Midbrain (tissue), 1 donor: ENCODE results near the gene LTBP4.
"Not testable (repeated sequence)": the region's sequence is repeated elsewhere in the genome, so short reads cannot be mapped to it uniquely, and the experiment has no call there.

Experiments used
- DNase-seq: peaks from one replicate; lab custom pipeline; 2025; lab: John Stamatoyannopoulos, UW

The LTBP4 gene, protein sequence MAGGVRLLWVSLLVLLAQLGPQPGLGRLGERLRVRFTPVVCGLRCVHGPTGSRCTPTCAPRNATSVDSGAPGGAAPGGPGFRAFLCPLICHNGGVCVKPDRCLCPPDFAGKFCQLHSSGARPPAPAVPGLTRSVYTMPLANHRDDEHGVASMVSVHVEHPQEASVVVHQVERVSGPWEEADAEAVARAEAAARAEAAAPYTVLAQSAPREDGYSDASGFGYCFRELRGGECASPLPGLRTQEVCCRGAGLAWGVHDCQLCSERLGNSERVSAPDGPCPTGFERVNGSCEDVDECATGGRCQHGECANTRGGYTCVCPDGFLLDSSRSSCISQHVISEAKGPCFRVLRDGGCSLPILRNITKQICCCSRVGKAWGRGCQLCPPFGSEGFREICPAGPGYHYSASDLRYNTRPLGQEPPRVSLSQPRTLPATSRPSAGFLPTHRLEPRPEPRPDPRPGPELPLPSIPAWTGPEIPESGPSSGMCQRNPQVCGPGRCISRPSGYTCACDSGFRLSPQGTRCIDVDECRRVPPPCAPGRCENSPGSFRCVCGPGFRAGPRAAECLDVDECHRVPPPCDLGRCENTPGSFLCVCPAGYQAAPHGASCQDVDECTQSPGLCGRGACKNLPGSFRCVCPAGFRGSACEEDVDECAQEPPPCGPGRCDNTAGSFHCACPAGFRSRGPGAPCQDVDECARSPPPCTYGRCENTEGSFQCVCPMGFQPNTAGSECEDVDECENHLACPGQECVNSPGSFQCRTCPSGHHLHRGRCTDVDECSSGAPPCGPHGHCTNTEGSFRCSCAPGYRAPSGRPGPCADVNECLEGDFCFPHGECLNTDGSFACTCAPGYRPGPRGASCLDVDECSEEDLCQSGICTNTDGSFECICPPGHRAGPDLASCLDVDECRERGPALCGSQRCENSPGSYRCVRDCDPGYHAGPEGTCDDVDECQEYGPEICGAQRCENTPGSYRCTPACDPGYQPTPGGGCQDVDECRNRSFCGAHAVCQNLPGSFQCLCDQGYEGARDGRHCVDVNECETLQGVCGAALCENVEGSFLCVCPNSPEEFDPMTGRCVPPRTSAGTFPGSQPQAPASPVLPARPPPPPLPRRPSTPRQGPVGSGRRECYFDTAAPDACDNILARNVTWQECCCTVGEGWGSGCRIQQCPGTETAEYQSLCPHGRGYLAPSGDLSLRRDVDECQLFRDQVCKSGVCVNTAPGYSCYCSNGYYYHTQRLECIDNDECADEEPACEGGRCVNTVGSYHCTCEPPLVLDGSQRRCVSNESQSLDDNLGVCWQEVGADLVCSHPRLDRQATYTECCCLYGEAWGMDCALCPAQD (N-terminal part only)

DNA sequence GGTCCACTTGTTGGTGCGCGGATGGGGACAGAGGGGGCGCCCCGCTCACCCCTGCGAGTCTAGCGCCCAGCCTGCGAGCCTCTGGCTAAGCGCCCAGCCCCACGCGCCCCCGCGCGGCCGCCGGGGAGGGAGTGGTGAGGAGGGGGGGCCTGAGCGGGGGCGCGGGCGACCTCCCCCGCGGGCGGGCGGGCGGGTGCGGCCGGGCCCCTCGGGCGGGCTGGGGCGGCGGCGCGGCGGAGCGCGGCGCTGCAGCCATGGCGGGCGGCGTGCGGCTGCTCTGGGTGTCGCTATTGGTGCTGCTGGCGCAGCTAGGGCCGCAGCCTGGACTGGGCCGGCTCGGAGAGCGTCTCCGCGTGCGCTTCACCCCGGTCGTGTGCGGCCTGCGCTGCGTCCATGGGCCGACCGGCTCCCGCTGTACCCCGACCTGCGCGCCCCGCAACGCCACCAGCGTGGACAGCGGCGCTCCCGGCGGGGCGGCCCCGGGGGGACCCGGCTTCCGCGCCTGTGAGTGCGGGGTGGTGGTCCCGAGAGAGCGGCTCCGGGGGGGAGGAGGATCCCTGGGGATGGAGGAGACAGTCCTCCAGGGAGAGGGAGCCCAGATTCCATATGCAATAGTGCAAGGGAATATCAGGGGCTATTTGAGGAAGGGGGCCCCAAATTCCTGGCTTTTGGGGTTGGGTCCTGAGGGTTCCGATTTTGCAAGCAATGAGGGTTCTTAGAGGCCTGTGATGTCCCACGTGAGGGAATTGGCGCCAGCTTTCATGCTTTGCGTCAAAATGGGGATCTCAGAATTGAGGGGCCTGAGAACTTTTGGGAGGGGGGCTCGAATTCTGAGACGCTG, at the start of gene LTBP4:
TSS of gene LTBP4 (plus strand) at position 236 of the 841 bp plus-strand sequence. CDS start at position 255, 19 bp downstream.
- peak; percentile 18 for DNase-seq

GRCh38 chr19:40552848-40553247, 48.3 kb upstream of the LTBP4 start:
- no peak for DNase-seq

- no peak for DNase-seq
Observed at GRCh38 chr19:40553885-40554857, 47.0 kb upstream of the LTBP4 start.

- DNase-seq: no peak
Observed at GRCh38 chr19:40555978-40556689, 45.0 kb upstream of the LTBP4 start.

GRCh38 chr19:40556953-40557530, 44.1 kb upstream of the LTBP4 start:
- no peak for DNase-seq

DNA sequence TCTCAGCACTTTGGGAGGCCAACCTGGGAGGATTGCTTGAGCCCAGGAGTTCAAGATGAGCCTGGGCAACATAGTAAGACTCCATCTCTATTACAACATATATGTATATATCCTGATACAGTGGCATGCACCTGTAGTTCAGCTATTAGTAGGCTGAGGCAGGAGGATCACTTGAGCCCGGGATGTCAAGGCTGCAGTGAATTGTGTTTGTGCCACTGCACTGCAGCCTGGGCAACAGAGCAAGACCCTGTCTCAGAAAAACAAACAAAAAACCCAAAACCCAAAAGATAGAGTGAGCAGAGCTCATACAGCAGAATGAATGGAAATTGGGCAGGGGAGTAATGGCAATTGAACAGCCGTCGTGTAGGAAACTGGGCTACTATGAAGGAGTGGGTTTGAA, 41.8 kb upstream of the LTBP4 start:
- DNase-seq: no peak

DNA sequence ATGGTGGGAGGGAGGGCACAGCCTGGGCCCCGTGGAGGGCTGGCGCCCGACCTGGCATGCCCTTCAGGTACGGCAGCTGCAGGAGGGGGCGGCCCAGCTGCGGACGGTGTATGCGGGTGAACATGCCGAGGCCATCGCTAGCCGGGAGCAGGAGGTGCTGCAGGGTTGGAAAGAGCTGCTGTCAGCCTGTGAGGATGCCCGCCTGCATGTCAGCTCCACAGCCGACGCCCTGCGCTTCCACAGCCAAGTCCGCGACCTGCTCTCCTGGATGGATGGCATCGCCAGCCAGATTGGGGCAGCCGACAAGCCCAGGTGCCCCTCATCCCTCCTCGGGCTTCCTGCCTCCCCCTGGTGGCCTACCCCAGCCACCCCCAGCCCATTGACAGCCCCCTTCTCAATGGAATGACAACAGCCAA, 41.1 kb upstream of the LTBP4 start:
- DNase-seq: no peak

DNA sequence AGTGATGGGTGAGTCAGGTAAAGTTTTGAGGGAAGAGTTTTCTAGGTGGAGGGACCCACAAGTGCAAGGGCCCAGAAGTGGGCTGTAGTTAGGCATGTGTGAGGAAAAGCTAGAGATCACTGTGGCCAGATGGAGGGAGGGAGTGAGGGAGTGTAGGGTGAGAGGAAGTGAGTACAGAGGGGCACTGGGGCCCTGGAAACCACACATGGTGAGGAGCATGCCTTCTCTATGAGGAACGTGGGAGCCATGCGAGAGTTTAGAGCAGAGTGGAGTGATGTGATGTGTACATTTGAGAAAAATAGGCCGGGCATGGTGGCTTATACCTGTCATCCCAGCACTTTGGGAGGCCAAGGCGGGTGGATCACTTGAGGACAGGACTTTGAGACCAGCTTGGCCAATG, 39.2 kb upstream of the LTBP4 start:
- DNase-seq: no peak

GRCh38 chr19:40564535-40564934, 36.6 kb upstream of the LTBP4 start:
- DNase-seq: not testable (repeated sequence)

GRCh38 chr19:40565355-40565754, 35.8 kb upstream of the LTBP4 start:
- no peak for DNase-seq

- no peak for DNase-seq
Observed at GRCh38 chr19:40565910-40566495, 35.2 kb upstream of the LTBP4 start.

DNA sequence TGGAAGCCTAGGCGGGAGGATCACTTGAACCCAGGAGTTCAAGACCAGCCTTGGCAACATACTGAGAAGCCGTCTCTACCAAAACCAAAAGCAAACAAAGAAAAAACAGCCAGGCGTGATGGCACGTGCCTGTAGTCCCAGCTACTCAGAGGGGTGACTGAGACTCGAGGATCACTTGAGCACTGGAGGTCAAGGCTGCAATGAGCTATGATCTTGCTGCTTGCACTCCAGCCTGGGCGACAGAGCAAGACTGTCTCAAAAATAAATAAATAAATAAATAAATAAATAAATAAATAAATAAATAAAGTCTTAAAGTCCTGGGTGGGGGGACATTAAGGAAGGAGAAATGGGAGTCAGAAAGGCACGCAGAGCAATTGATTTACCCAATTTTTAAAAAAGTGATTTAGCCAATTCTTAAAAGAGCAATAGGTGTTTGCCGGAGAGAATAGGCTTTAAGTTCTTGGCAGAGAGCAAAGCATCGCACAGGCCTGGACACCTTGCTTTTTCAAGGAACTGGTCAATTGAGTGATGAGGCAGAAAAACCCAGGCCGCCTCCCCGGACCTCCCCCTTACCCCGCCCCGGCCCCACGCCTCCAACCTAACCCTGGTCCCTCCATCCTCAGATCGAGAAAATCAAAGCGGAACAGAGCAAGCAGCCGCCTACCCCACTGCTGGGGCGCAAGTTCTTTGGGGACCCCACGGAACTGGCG, 34.0 kb upstream of the LTBP4 start:
- no peak for DNase-seq

GRCh38 chr19:40567750-40568494, 33.2 kb upstream of the LTBP4 start:
- DNase-seq: no peak

DNA sequence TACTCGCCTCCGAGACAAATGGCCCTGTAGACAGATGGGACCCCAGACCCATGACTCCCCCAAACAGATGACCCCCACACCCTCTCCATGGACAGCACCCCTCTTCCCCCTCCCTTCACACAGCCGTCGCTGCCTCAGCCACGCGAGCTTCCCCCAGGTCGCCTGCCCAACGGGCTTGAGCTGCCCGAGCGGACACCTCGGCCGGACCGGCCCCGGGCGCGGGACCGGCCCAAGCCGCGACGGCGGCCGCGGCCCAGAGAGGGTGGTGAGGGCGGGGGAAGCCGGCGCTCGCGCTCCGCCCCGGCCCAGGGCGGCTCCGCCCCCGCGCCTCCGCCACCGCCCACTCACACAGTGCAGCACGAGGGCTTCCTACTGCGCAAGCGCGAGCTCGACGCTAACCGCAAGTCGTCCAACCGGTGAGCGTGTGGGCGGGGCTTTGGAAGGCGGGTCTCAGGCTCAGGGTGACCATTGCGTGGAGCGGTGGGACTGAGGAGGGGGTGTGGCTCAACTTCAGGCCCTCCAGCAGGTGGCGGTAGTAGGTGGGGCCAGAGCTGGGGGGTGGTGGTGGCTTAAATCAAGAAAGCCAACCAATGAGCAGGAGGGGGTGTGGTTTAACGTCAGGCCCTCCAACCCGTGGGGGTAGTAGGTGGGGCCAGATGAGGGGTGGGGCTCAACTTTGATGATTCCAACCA, 30.7 kb upstream of the LTBP4 start:
- peak; percentile 98 for DNase-seq

GRCh38 chr19:40571005-40571318, 30.2 kb upstream of the LTBP4 start:
- no peak for DNase-seq

DNA sequence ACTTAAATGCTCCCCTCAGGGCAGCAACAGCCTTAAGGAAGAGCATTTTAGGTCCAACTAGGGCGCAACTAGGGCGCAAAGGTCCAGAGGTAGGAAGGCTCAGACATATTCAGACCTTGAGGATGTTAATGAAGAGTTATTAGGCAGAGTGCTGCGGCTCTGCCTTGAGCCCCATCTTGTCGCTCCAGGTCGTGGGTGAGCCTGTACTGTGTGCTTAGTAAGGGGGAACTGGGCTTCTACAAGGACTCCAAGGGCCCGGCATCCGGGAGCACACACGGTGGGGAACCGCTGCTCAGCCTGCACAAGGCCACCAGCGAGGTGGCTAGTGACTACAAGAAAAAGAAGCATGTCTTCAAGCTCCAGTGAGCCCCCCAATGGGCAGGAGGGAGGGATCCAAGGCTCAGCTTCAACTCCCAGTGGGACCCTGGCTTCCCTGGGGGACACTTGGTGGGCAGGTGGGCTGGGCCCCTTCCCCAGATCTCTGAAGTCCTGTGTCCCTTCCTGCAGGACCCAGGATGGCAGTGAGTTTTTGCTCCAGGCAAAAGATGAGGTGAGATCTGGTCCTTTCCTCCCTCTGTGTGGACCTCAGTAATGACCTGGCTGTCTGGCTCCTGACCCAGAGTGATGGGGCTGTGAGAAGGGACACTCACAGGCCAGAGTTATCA, 29.2 kb upstream of the LTBP4 start:
- DNase-seq: no peak
